CD8-positive, alpha-beta memory T cell (primary cell): ENCODE data around the gene DAGLB. TPM values are rescaled to one million over a fixed set of nuclear protein-coding genes. Genes with fewer than 3 reads are reported as not detected.
"Not testable (repeated sequence)": the region's sequence is repeated elsewhere in the genome, so short reads cannot be mapped to it uniquely, and the experiment has no call there.

Experiments
- CTCF ChIA-PET: fragments of 350-600 bp; sonication (Branson Sonifier 250); formaldehyde crosslinking; loops from one replicate; lab custom pipeline; 2021; ENCODE audit warnings: antibody characterized with exemption; lab: Charles Lee
- POLR2A ChIA-PET: fragments of 350-600 bp; sonication (Branson Sonifier 250); formaldehyde crosslinking; loops from one replicate; lab custom pipeline; 2021; ENCODE audit warnings: antibody characterized with exemption; lab: Charles Lee
- DNase-seq, 5 donors: peaks; one replicate each; pipeline versions ENCODE4 v3.0.0 to v3.0.0-alpha.2; 2020 to 2022; ENCODE audit warnings: mixed read lengths in 1 of 5
- H3K27ac ChIP-seq: one replicate; pipeline ENCODE4 v1.7.0; 2013; ENCODE audit warnings: low read depth, mild to moderate bottlenecking, low read length, moderate library complexity
- H3K27me3 ChIP-seq: 2 replicates; pipeline ENCODE4 v1.7.0; 2013; ENCODE audit warnings: low read length, mild to moderate bottlenecking; ENCODE audit not compliant: insufficient read depth, poor library complexity, severe bottlenecking
- H3K36me3 ChIP-seq: 2 replicates; pipeline ENCODE4 v1.7.0; 2013; ENCODE audit warnings: mild to moderate bottlenecking, low read length, moderate library complexity; ENCODE audit not compliant: insufficient read depth
- H3K4me1 ChIP-seq: 2 replicates; pipeline ENCODE4 v1.7.0; 2013; ENCODE audit warnings: mild to moderate bottlenecking, low read length, moderate library complexity; ENCODE audit not compliant: insufficient read depth
- H3K4me3 ChIP-seq: 2 replicates; pipeline ENCODE4 v1.7.0; 2013; ENCODE audit warnings: mild to moderate bottlenecking, low read length
- H3K9me3 ChIP-seq: 2 replicates; pipeline ENCODE4 v1.7.0; 2013; ENCODE audit warnings: mild to moderate bottlenecking, low read length
- H3K27ac Mint-ChIP-seq, 8 donors: one replicate each; pipeline ENCODE4 v1.8.0; 2020 to 2021; ENCODE audit warnings: mixed read lengths in 8 of 8, mild to moderate bottlenecking in 6 of 8, inconsistent platforms in 3 of 8, moderate library complexity in 3 of 8
- H3K27me3 Mint-ChIP-seq, 2 donors: one replicate each; pipeline ENCODE4 v1.8.0; 2020 to 2021; ENCODE audit warnings: mixed read lengths in 2 of 2, mild to moderate bottlenecking in 1 of 2, moderate library complexity in 1 of 2
- H3K36me3 Mint-ChIP-seq, 3 donors: one replicate each; pipeline ENCODE4 v1.8.0; 2020 to 2021; ENCODE audit warnings: mixed read lengths in 3 of 3, inconsistent platforms in 1 of 3, mild to moderate bottlenecking in 1 of 3
- H3K4me1 Mint-ChIP-seq, 3 donors: one replicate each; pipeline ENCODE4 v1.8.0; 2020 to 2021; ENCODE audit warnings: mixed read lengths in 3 of 3, inconsistent platforms in 1 of 3, mild to moderate bottlenecking in 1 of 3
- H3K4me3 Mint-ChIP-seq, 7 donors: one replicate each; pipeline ENCODE4 v1.8.0; 2020 to 2021; ENCODE audit warnings: mixed read lengths in 7 of 7, mild to moderate bottlenecking in 6 of 7, moderate library complexity in 4 of 7, inconsistent platforms in 2 of 7
- H3K9me3 Mint-ChIP-seq, 5 donors: one replicate each; pipeline ENCODE4 v1.8.0; 2020 to 2022; ENCODE audit warnings: mixed read lengths in 5 of 5, mild to moderate bottlenecking in 3 of 5, moderate library complexity in 2 of 5, inconsistent platforms in 1 of 5
- polyA plus RNA-seq: library from polyadenylated mRNA; unstranded; fragments of 300-500 nt; fragmentation: Illumina TruSeq; gene quantifications from one replicate; pipeline ENCODE4 v1.2.3, GENCODE V29; 2021
- total RNA-seq, 2 experiments: library from RNA; stranded (reverse); gene quantifications; one replicate each; pipeline ENCODE4 v1.2.3, GENCODE V29; 2021

The DAGLB gene
- total and polyA plus RNA-seq, 3 experiments from 2014 or later, result 9.7 to 16.4 (median 16.1) TPM

GRCh38 chr7:6458676-6459075 lies 10.9 kb upstream of the DAGLB start:
- H3K27ac ChIP-seq, H3K4me1 ChIP-seq, H3K9me3 ChIP-seq, H3K36me3 ChIP-seq, H3K27ac Mint-ChIP-seq, H3K4me1 Mint-ChIP-seq, DNase-seq, H3K27me3 ChIP-seq, H3K4me3 Mint-ChIP-seq, H3K27me3 Mint-ChIP-seq, H3K9me3 Mint-ChIP-seq, POLR2A ChIA-PET, H3K4me3 ChIP-seq: not testable (repeated sequence)
- CTCF ChIA-PET, result interaction anchor here (0.7 kb wide), 1 partner anchor 57 kb away, joined by 3 read pairs; no protein-coding TSS in a partner anchor
- peaks cover 0 to 25% (median 2%) of the 10 kb centered on the region in 3 donors for H3K36me3 Mint-ChIP-seq

GRCh38 chr7:6453734-6454133 lies 6.0 kb upstream of the DAGLB start:
- no peaks in the 10 kb centered on the region for H3K9me3 Mint-ChIP-seq
- no peaks in the 10 kb centered on the region for H3K36me3 ChIP-seq
- H3K9me3 ChIP-seq, result no peaks in the 10 kb centered on the region
- no peaks in the 10 kb centered on the region for H3K36me3 Mint-ChIP-seq
- H3K27me3 ChIP-seq, result no peaks in the 10 kb centered on the region
- H3K4me3 Mint-ChIP-seq, result no peak overlapping the region
- H3K4me1 Mint-ChIP-seq, result peaks cover 0 to 3% (median 1%) of the 10 kb centered on the region in 3 donors
- POLR2A ChIA-PET, result no interaction called here
- no peak overlapping the region for H3K27ac ChIP-seq
- H3K27ac Mint-ChIP-seq, result no peak overlapping the region
- no peaks in the 10 kb centered on the region for H3K27me3 Mint-ChIP-seq
- CTCF ChIA-PET, result no interaction called here
- no peaks in the 10 kb centered on the region for H3K4me1 ChIP-seq
- H3K4me3 ChIP-seq, result no peak overlapping the region
- DNase-seq, result no peak

- Histone ChIP-seq H3K4me1 (peaks cover 7% of the 10 kb centered on the region), H3K27ac (no peak overlapping the region), H3K4me3 (no peak overlapping the region), H3K9me3 (no peaks in the 10 kb centered on the region), H3K27me3 (no peaks in the 10 kb centered on the region), H3K36me3 (no peaks in the 10 kb centered on the region)
- H3K4me3 Mint-ChIP-seq, result peak overlapping the region in 5 of 7 donors; percentile 23 to 86 (median 53)
- peaks cover 8 to 14% (median 11%) of the 10 kb centered on the region in 3 donors for H3K4me1 Mint-ChIP-seq
- no peaks in the 10 kb centered on the region for H3K9me3 Mint-ChIP-seq
- no peak overlapping the region for H3K27ac Mint-ChIP-seq
- DNase-seq, result no peak
- peaks cover 0 to 3% of the 10 kb centered on the region in 2 donors for H3K27me3 Mint-ChIP-seq
- H3K36me3 Mint-ChIP-seq, result peaks cover 0 to 11% (median 0%) of the 10 kb centered on the region in 3 donors
- CTCF ChIA-PET, result no interaction called here
- POLR2A ChIA-PET, result no interaction called here
Measured at GRCh38 chr7:6451224-6451705, 3.5 kb upstream of the DAGLB start.

GRCh38 chr7:6450591-6450990 lies 2.8 kb upstream of the DAGLB start:
- H3K27me3 Mint-ChIP-seq, H3K27me3 ChIP-seq, POLR2A ChIA-PET, H3K36me3 ChIP-seq, H3K4me3 ChIP-seq, DNase-seq, H3K27ac ChIP-seq, H3K4me1 ChIP-seq, H3K9me3 Mint-ChIP-seq, H3K9me3 ChIP-seq, CTCF ChIA-PET: not testable (repeated sequence)
- peak overlapping the region in 1 of 7 donors; percentile 72 for H3K4me3 Mint-ChIP-seq
- peaks cover 0 to 15% (median 4%) of the 10 kb centered on the region in 3 donors for H3K36me3 Mint-ChIP-seq
- H3K4me1 Mint-ChIP-seq, result peaks cover 13 to 19% (median 15%) of the 10 kb centered on the region in 3 donors
- peak overlapping the region in 1 of 8 donors; percentile 71 for H3K27ac Mint-ChIP-seq

GRCh38 chr7:6449884-6450283 lies 2.1 kb upstream of the DAGLB start:
- POLR2A ChIA-PET, CTCF ChIA-PET, DNase-seq, H3K27ac ChIP-seq, H3K4me3 ChIP-seq, H3K36me3 ChIP-seq, H3K27me3 ChIP-seq, H3K9me3 Mint-ChIP-seq, H3K27ac Mint-ChIP-seq, H3K27me3 Mint-ChIP-seq, H3K9me3 ChIP-seq, H3K4me1 ChIP-seq: not testable (repeated sequence)
- Mint-ChIP-seq H3K4me3 (peak overlapping the region in 3 of 7 donors; percentile 28 to 37 (median 32)), H3K4me1 (peaks cover 20 to 26% (median 20%) of the 10 kb centered on the region in 3 donors), H3K36me3 (peaks cover 0 to 22% (median 9%) of the 10 kb centered on the region in 3 donors)

- peaks cover 22 to 35% (median 24%) of the 10 kb centered on the region in 3 donors for H3K4me1 Mint-ChIP-seq
- Histone ChIP-seq H3K36me3 (peaks cover 3% of the 10 kb centered on the region), H3K4me3 (no peak overlapping the region), H3K4me1 (peaks cover 7% of the 10 kb centered on the region), H3K27me3 (no peaks in the 10 kb centered on the region), H3K27ac (no peak overlapping the region), H3K9me3 (no peaks in the 10 kb centered on the region)
- peak overlapping the region; percentile 32 to 88 (median 64) for H3K4me3 Mint-ChIP-seq
- ChIA-PET POLR2A (no interaction called here), CTCF (no interaction called here)
- no peaks in the 10 kb centered on the region for H3K9me3 Mint-ChIP-seq
- peaks cover 0 to 31% (median 9%) of the 10 kb centered on the region in 3 donors for H3K36me3 Mint-ChIP-seq
- H3K27ac Mint-ChIP-seq, result peak overlapping the region in 6 of 8 donors; percentile 12 to 99 (median 64)
- peaks cover 0 to 3% of the 10 kb centered on the region in 2 donors for H3K27me3 Mint-ChIP-seq
- DNase-seq, result no peak
Measured at GRCh38 chr7:6448943-6449543, 1.3 kb upstream of the DAGLB start.

- Histone ChIP-seq H3K4me3 (peak overlapping the region; percentile 97), H3K4me1 (peaks cover 7% of the 10 kb centered on the region)
- CTCF ChIA-PET, result interaction anchor here (1.5 kb wide), 1 partner anchor 10 kb away, joined by 6 read pairs; no protein-coding TSS in a partner anchor
Measured at GRCh38 chr7:6446838-6447580, 745 bp downstream of the DAGLB start.

More at GRCh38 chr7:6446838-6447580, 745 bp downstream of the DAGLB start:
- Mint-ChIP-seq H3K9me3 (no peaks in the 10 kb centered on the region), H3K27ac (peak overlapping the region; percentile 90 to 99 (median 96)), H3K27me3 (peaks cover 0 to 3% of the 10 kb centered on the region in 2 donors), H3K4me1 (peaks cover 32 to 49% (median 38%) of the 10 kb centered on the region in 3 donors), H3K4me3 (peak overlapping the region; percentile 88 to 100 (median 93)), H3K36me3 (peaks cover 4 to 45% (median 19%) of the 10 kb centered on the region in 3 donors)
- peak in 4 of 5 donors; percentile 1 to 37 (median 8) for DNase-seq
- Histone ChIP-seq H3K27me3 (no peaks in the 10 kb centered on the region), H3K9me3 (no peaks in the 10 kb centered on the region), H3K27ac (peak overlapping the region; percentile 85), H3K36me3 (peaks cover 10% of the 10 kb centered on the region)
- POLR2A ChIA-PET, result interaction anchor here (0.6 to 0.7 kb wide), 2 partner anchors 20 to 154 kb away, joined by 3 to 10 read pairs; no protein-coding TSS in a partner anchor
